Activated effector memory CD4-positive, alpha-beta T cell treated with Interleukin-2 at 50 U/mL for 16 hours (primary cell): ENCODE data around the gene NOL4.
"Not testable (repeated sequence)": the region's sequence is repeated elsewhere in the genome, so short reads cannot be mapped to it uniquely, and the experiment has no call there.

Source experiments
- DNase-seq: peaks from one replicate; pipeline ENCODE4 v3.0.0-alpha.2; 2020

The NOL4 gene

GRCh38 chr18:34224423-34225217 is at the start of gene NOL4:
NOL4 (minus strand) TSS chr18:34224913; CDS start chr18:34223253, 1,660 bp downstream.
- no peak for DNase-seq

DNA sequence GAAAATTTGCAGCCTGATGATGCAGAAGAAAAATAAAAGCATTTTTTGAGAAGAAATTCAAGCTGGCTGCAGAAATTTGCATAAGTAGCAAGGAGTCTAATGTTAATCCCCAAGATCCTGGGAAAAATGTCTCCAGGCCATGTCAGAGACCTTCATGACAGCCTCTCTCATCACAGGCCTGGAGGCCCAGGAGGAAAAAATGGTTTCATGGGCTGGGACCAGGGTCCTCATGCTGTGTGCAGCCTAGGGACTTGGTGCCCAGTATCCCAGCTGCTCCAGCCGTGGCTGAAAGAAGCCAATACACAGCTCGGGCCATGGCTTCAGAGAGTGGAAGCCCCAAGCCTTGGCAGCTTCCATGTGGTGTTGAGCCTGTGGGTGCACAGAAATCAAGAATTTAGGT is 41.3 kb upstream of the NOL4 start:
- DNase-seq: not testable (repeated sequence)

DNA sequence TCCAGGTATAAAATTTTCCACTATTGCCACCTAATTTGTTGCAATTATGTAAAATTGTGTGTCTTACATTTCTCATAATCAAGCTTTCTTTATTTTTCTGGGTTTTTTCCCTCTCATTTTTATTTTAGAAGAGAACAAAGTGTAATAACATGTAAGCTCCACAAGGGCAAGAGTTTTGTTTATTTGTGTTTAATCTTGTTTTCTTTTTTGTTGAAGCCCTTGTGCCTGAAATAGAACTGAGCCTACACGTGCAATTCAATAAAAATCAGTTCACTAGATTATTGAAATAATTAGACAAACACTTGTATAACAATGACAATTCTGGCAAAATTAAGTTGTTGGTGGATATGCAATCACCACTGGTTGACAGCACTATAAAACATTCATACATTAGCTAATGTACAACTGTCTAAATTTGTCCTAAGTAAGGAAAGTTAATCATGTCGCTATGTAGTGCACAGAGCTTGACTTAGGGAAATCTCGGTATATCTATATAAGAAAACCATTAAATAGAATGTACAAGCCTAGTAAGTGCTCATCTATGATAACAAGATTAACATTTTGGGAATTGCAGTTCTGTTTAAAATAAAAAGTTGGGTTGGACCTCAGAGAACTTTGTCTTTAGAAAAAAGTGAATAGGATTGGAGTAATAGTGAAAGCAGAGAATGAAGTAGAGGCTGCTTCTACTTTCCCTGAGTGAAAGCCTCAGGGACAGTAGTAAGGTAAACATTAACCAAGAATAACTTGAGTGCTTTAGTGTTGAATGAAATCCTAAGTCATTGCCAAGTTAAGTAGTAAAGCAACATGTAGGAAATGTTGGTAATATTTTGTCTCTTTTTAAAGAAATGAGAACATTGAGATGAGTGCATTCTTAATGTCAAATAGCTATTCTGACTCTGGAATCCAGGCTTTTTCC is 37.4 kb upstream of the NOL4 start:
- DNase-seq: no peak

DNA sequence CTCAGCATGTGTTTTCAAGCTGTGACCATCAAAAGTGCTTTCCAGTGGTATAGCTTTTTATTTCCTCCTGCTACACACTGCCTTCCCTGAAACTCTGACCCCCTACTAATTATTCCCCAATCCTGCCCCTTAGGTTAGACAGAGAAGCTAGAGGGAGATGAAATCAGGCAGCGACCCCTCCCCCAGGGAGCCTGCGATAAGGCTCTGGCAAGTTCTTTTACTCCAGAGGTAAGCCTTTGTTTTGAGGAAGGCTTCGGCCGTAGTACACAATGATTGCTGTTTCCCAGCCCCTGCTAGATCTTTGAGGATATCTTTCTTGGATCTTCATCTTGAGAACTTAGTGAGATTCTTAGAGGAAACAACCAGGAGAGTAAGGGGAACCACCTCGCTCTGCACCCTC is 33.5 kb upstream of the NOL4 start:
- DNase-seq: no peak

GRCh38 chr18:34251919-34252318 is 27.2 kb upstream of the NOL4 start:
- no peak for DNase-seq

DNA sequence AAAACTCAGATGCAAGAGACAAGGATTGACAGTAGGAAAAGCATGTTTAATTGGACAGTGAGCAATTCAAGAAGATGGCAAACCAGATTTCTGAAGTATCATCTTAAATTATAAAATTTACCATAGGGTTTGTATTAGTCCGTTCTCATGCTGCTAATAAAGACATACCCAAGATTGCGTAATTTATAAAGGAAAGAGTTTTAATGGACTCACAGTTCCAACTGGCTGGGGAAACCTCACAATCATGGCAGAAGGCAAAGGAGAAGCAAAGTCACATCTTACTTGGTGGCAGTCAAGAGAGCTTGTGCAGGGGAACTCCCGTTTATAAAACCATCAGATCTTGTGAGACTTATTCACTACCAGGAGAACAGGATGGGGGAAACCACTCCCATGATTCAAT is 24.0 kb upstream of the NOL4 start:
- DNase-seq: no peak

DNA sequence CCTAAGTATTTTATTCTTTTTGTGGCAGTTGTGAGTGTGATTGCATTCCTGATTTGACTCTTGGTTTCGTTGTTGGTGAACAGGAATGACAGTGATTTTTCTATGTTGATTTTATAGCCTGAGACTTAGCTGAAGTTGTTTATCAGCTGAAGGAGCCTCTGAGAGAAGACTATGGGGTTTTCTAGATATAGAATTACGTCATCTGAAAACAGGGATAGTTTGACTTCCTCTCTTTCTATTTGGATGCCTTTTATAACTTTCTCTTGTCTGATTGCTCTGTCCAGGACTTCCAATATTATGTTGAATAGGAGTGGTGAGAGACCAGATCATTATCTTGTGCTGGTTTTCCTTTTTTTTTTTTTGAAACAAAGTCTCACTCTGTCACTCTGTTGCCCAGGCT is 18.0 kb upstream of the NOL4 start:
- no peak for DNase-seq

GRCh38 chr18:34233781-34234388 is 9.2 kb upstream of the NOL4 start:
- DNase-seq: not testable (repeated sequence)

DNA sequence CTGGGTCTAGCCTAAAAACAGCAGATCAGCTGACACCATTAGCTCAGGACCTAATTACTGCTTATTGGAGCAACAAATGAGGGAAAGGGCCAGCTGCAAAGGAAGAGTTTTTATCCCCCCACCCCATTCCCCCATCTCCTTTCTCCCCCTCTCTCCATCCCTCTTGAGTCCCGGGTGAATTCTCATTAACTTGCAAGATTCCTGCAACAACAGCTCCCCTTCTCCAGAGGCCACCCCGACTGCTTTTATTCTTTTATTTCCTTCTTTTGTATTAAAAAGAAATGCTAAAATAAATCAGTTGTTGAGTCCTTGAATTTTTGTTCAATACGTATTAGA is 473 bp upstream of the NOL4 start:
- DNase-seq: no peak

DNA sequence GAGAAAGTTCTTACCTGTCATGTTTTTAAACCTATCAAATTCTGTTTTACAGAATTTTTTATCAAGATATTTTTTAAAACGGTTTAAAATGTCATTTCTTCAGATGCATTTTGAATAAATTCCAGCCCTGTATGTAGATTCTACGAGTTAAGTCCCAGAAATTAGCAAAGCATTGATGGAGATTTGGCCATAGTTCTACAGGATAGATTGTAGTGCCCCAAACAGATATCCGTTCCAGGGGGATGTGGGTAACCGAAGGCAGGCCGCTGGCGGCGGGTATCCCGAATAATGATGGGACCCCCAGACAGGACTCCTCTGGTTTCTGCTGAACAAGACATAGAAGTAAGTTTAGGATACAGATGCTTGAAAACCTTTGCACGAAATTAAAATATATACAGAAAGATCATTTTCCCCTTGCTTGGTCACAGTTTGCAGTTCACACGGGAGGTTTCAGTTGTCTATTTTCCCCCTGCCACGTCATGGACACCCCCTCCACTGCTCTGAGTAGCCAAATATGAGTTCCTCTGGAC is 755 bp downstream of the NOL4 start:
- no peak for DNase-seq

DNA sequence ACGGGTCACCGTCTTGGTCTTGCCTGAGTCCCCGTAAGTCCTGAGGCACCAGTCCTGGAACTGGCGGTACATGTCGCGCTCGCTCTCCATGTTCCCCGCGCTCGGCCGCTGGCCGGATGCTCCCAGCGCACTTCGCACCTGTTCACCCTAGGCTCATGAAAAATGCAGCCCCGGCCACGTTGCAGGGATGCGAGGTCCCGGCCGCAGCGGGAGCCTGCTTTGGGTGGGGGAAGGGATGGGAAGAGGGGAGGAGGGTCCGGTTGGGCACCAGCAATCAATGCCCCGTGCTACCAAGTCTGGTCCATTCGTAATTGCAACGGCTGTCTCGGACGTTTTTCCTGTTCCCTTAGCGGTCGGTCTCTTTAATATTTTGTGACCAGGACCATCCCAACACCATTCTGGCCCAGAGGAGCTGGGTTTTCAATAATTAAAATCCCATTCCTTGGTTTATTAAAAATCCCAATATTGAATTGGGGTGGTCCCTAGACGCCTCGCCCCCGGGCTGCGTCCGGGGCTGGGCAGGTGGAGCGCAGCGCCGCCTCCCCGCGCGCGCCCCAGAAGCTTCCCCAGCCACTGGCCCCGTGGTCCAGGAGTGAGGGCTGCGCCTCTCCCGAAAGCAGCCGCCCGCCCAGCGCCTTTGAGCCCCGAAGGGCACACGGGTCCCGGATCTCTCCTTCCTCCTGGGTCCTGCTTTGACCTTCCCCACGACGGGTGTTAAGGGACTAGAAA is 1.4 kb downstream of the NOL4 start:
- no peak for DNase-seq

DNA sequence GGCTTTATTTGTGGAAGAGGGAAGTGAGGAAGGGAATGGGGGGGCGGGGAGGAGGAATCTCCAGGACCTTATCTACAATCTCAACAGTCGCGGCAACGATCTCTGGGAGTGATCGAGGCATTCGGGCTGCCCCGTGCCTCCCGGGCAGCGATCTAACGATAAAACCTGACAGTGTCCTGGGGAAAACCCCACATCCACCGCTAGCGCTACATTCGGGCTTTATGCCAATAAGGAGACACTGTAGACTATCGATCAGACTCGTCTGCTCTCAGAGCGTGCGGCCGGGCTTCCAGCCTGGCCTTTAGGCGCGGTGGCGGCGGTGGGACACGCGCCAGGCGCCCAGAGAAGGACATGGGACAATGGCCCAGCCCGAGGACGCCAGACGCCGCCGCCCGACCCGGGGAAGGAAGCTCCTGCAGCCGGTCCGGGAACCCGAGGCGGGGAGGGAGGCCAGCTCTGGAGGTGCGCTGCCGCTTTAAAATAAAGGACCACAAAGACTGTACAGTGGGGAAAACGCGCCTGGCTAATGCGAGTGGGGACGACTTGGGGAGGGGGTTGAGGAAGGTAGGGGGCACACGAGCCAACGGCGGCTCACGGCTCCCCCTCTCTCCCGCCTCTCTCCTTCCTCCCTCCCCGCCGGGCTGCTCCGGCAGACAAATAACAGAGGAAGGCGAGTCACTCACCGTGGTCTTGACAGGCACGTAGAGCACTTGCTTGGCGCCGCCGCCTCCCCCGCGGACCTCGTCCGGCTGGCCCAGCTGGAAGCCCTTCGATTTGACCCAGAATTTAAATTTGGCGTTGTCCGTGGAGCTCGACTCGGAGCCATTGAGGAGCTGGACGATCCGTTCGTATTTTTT is 2.2 kb downstream of the NOL4 start:
- no peak for DNase-seq

GRCh38 chr18:34221971-34222306 is 2.8 kb downstream of the NOL4 start:
- no peak for DNase-seq

DNA sequence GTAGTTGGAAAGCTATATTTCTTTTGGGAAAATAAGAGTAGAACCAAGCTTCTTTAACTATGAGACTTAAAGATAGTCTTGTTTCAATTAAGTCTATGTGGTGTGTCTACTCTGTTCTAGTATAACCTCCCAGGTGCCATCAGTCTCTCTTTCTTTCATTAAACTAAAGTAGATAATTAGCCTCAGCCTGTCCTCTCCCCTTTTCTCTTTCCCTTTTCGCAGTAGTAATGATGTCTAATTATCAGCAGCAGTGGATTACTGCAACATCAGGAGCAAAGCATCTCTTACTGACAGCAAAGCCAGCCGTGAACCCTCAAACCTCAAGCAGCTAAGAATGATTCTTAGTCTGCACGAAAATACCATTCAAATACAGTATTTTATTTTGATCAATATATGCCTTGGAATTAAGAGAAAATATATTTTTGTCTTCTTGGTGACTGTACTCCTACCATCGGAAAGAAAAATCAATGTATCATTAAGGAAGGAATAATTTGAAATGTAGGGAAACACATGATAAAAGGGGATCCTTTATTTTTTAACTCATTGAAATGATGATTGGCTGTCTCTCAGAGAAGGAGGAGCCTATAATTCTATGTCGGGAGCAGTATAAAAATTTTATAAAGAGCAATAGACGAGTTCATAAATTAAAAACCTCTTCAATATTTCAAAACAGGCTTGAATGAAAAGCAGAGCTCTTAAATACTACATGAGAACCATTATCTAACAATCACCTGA is 4.5 kb downstream of the NOL4 start:
- no peak for DNase-seq

GRCh38 chr18:34219651-34220050 is 5.1 kb downstream of the NOL4 start:
- DNase-seq: no peak

- DNase-seq: no peak
Observed at GRCh38 chr18:34212511-34212910, 12.2 kb downstream of the NOL4 start.

- no peak for DNase-seq
Observed at GRCh38 chr18:34207344-34207851, 17.3 kb downstream of the NOL4 start.

DNA sequence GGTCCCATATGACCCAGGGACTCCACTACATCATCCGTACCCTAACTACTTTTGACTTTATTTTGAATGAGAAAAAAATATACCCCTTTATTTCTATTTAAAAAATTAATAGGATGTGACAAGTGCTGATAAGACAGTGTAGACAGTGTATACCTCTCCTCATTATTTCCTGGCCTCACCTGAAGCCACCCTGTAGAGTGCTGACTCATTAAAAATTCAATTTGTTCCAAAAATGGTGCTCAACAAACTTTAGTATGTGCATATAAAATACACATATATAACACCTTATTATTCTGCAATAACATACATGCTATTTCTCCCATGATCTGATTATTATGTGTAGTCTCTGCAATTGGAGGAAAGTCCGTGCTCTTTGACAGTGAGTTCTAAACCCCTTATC is 20.8 kb downstream of the NOL4 start:
- no peak for DNase-seq

DNA sequence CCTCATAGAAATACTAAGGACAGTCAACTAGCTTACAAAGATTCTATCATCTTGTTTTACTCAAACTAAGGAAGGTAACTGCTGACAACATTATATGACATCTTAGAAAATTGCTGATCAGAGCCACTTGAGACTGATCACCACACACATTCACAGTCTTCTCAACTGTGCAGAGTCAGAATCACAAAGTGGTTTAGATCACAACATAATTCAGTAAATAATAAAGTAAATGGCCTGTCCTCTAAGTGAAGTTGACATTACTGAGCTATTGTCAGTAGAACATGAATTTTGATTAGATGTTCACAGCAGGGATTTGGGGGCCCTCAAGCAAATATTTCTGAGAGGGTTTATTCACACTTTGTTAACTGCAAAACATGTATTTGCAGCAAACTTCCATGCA is 28.5 kb downstream of the NOL4 start:
- DNase-seq: no peak

GRCh38 chr18:34194239-34194638 is 30.5 kb downstream of the NOL4 start:
- DNase-seq: no peak
